PC-3 (cell line): ENCODE measurements around the gene C1QL1. TPM values are rescaled to one million over a fixed set of nuclear protein-coding genes. Genes with fewer than 3 reads are reported as not detected.

ENCODE experiments used
- ATAC-seq: fragments of 200-7000 bp; cut with Tn5 transposase; 2 replicates; pipeline ENCODE4 v1.9.1; 2020; ENCODE audit warnings: mild to moderate bottlenecking, moderate library complexity
- BruUV-seq: library from RNA; stranded (reverse); fragments of 400-500 nt; replicated peaks from 2 replicates; lab custom pipeline; 2021; lab: Mats Ljungman, UMichigan
- CTCF ChIA-PET: fragments of 300-600 bp; sonication (Branson Sonifier 250); formaldehyde crosslinking; loops from one replicate; lab custom pipeline; 2022; ENCODE audit warnings: antibody characterized with exemption; lab: Charles Lee
- POLR2A ChIA-PET: fragments of 300-600 bp; sonication (Branson Sonifier 250); formaldehyde crosslinking; loops from one replicate; lab custom pipeline; 2022; ENCODE audit warnings: antibody characterized with exemption; ENCODE audit not compliant: unreplicated experiment; lab: Charles Lee
- DNase-seq: peaks from one replicate; pipeline ENCODE4 v3.0.0-alpha.2; 2015
- H2AFZ ChIP-seq: fragments of 300-600 bp; sonication (generic); 2 replicates; pipeline ENCODE4 v1.6.0; 2016; ENCODE audit warnings: antibody characterized with exemption, low read length
- H3F3A ChIP-seq: fragments of 300-600 bp; sonication (generic); one replicate; pipeline ENCODE4 v1.6.0; 2017; ENCODE audit warnings: antibody characterized with exemption, low read length, control low read depth, mild to moderate bottlenecking; ENCODE audit not compliant: unreplicated experiment
- H3K27ac ChIP-seq: fragments of 300-600 bp; sonication (generic); 2 replicates; pipeline ENCODE4 v1.5.1; 2016; ENCODE audit warnings: mild to moderate bottlenecking, low read length
- H3K27me3 ChIP-seq: fragments of 300-600 bp; sonication (generic); 2 replicates; pipeline ENCODE4 v1.6.1; 2016; ENCODE audit warnings: low read length, mixed read lengths
- H3K36me3 ChIP-seq: fragments of 300-600 bp; sonication (generic); 2 replicates; pipeline ENCODE4 v1.6.1; 2016; ENCODE audit warnings: low read depth, mixed run types, low read length, mixed read lengths
- H3K4me1 ChIP-seq: fragments of 300-600 bp; sonication (generic); 2 replicates; pipeline ENCODE4 v1.5.1; 2016; ENCODE audit warnings: low read length; ENCODE audit not compliant: insufficient read depth
- H3K4me2 ChIP-seq: fragments of 300-600 bp; sonication (generic); 2 replicates; pipeline ENCODE4 v1.6.0; 2016; ENCODE audit warnings: low read length
- H3K4me3 ChIP-seq: fragments of 300-600 bp; sonication (generic); 2 replicates; pipeline ENCODE4 v1.5.1; 2016; ENCODE audit warnings: mild to moderate bottlenecking, low read length, mixed read lengths
- H3K79me2 ChIP-seq: fragments of 300-600 bp; sonication (generic); 2 replicates; pipeline ENCODE4 v1.6.1; 2017; ENCODE audit warnings: low read length, mixed read lengths
- H3K9ac ChIP-seq: fragments of 300-600 bp; sonication (generic); 2 replicates; pipeline ENCODE4 v1.6.0; 2016; ENCODE audit warnings: mild to moderate bottlenecking, low read length
- H3K9me2 ChIP-seq: fragments of 300-600 bp; sonication (generic); replicated peaks from 2 replicates; pipeline ENCODE4 v1.6.1; 2016; ENCODE audit warnings: mixed run types, low read length, mixed read lengths
- H3K9me3 ChIP-seq: fragments of 300-600 bp; sonication (generic); 2 replicates; pipeline ENCODE4 v1.6.1; 2016; ENCODE audit warnings: low read length, mixed read lengths
- H4K20me1 ChIP-seq: fragments of 300-600 bp; sonication (generic); 2 replicates; pipeline ENCODE4 v1.6.1; 2016; ENCODE audit warnings: low read length, mixed read lengths
- CTCF ChIP-seq: fragments of 300-600 bp; sonication (generic); conservative IDR thresholded peaks from 2 replicates; pipeline ENCODE4 v1.5.1; 2017; ENCODE audit warnings: antibody characterized with exemption, low read depth, mild to moderate bottlenecking, low read length
- EZH2 ChIP-seq: fragments of 300-600 bp; sonication (generic); IDR thresholded peaks from one replicate; pipeline ENCODE4 v1.6.1; 2017; ENCODE audit warnings: antibody characterized with exemption, mild to moderate bottlenecking, low read length; ENCODE audit not compliant: unreplicated experiment
- EZH2phosphoT487 ChIP-seq: fragments of 300-600 bp; sonication (generic); IDR thresholded peaks from 2 replicates; pipeline ENCODE4 v1.6.1; 2018; ENCODE audit warnings: mild to moderate bottlenecking, antibody characterized with exemption, low read length, borderline replicate concordance
- intact Hi-C: fragments of 100-400 bp; cut with micrococcal nuclease; formaldehyde crosslinking; loops from 2 replicates; pipeline ENCODE4 v1.9.0; 2023
- total RNA-seq: library from RNA; depleted of rRNA; stranded (reverse); fragments of >200 nt; gene quantifications from 2 replicates; pipeline ENCODE4 v1.2.3, GENCODE V29; 2014

C1QL1 gene
- total RNA-seq, 1 experiment from 2014 or later, result 2.8 TPM

- DNase-seq, result no peak
- Histone ChIP-seq H3K36me3 (no peaks in the 10 kb centered on the region), H3K9me2 (no peaks in the 10 kb centered on the region), H3K27me3 (no peaks in the 10 kb centered on the region), H3K4me3 (no peak overlapping the region), H3K4me2 (no peak overlapping the region), H3K79me2 (no peaks in the 10 kb centered on the region), H3F3A (no peaks in the 10 kb centered on the region), H3K9me3 (no peaks in the 10 kb centered on the region), H2AFZ (no peak overlapping the region), H3K9ac (no peak overlapping the region), H4K20me1 (no peaks in the 10 kb centered on the region), H3K4me1 (peaks cover 9% of the 10 kb centered on the region; the same call in 1 of the 2 replicates), H3K27ac (no peak overlapping the region)
- no TSS peak for BruUV-seq
- CTCF ChIA-PET, result no interaction called here
- no peak for TF ChIP-seq EZH2phosphoT487
- no peak for TF ChIP-seq EZH2
- no peak for TF ChIP-seq CTCF
- no peak for ATAC-seq
- POLR2A ChIA-PET, result no interaction called here
- intact Hi-C loops, result no loop called here
Measured at GRCh38 chr17:44989552-44990138, 21.5 kb upstream of the C1QL1 start.

GRCh38 chr17:44988044-44988942 lies 20.2 kb upstream of the C1QL1 start:
- no TSS peak for BruUV-seq
- no peak for DNase-seq

DNA sequence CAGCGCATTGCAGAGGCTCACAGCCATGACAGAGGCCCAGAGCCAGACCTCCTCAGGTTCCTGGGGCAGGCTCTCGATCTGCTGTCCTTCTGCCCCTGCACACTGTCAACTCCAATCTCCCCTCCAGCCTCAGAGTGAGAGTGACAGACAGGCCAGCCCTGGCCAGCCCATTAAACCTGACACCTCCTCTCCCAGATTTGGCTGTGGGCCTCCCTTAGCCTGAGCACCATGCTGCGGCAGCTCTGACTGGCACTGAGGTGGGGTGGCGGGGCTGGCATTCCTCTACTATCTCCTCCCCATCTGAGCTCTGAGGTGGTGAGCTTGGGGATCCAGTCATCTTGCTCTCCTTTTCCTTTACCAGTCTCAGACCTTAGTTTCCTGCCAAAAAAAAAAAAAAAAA lies 15.5 kb upstream of the C1QL1 start:
- no peaks in the 10 kb centered on the region; the same call in 1 of the 2 replicates for H3K9me2 ChIP-seq
- DNase-seq, result no peak
- H2AFZ ChIP-seq, result no peak overlapping the region
- H3K4me1 ChIP-seq, result peaks cover 23% of the 10 kb centered on the region
- H3K36me3 ChIP-seq, result no peaks in the 10 kb centered on the region
- H3K9ac ChIP-seq, result no peak overlapping the region
- H3K27ac ChIP-seq, result no peak overlapping the region
- no peak for ATAC-seq
- H3K4me2 ChIP-seq, result no peak overlapping the region
- TF ChIP-seq EZH2, result no peak
- TF ChIP-seq EZH2phosphoT487, result no peak
- no peak for TF ChIP-seq CTCF
- POLR2A ChIA-PET, result no interaction called here
- no peaks in the 10 kb centered on the region for H3K79me2 ChIP-seq
- H3K9me3 ChIP-seq, result no peaks in the 10 kb centered on the region
- no peaks in the 10 kb centered on the region for H4K20me1 ChIP-seq
- peaks cover 10% of the 10 kb centered on the region for H3F3A ChIP-seq
- CTCF ChIA-PET, result interaction anchor here (0.6 kb wide), 1 partner anchor 10 kb away, joined by 10 read pairs; no protein-coding TSS in a partner anchor
- no peak overlapping the region for H3K4me3 ChIP-seq
- BruUV-seq, result no TSS peak
- intact Hi-C loops, result no loop called here
- H3K27me3 ChIP-seq, result no peaks in the 10 kb centered on the region

More at GRCh38 chr17:44988044-44988942, 20.2 kb upstream of the C1QL1 start:
- Histone ChIP-seq H3K4me3 (no peak overlapping the region), H3K9ac (no peak overlapping the region), H2AFZ (no peak overlapping the region), H3K9me2 (no peaks in the 10 kb centered on the region), H3K9me3 (no peaks in the 10 kb centered on the region), H3K27ac (no peak overlapping the region), H3K4me1 (peaks cover 9% of the 10 kb centered on the region; the same call in 1 of the 2 replicates), H3K27me3 (no peaks in the 10 kb centered on the region), H3F3A (no peaks in the 10 kb centered on the region), H4K20me1 (no peaks in the 10 kb centered on the region), H3K4me2 (no peak overlapping the region), H3K36me3 (no peaks in the 10 kb centered on the region), H3K79me2 (no peaks in the 10 kb centered on the region)
- intact Hi-C loops, result no loop called here
- ChIA-PET POLR2A (interaction anchor here (0.6 kb wide), 1 partner anchor 20 kb away, joined by 11 read pairs; the partner anchor contains the start of gene C1QL1), CTCF (no interaction called here)
- ATAC-seq, result no peak
- no peak for TF ChIP-seq EZH2
